LoVo (cell line): ENCODE measurements around the gene IGFBP6.
"Not testable (repeated sequence)": the region's sequence is repeated elsewhere in the genome, so short reads cannot be mapped to it uniquely, and the experiment has no call there.

Experiments used
- DNase-seq: peaks from one replicate; pipeline ENCODE4 v3.0.0-alpha.2; 2016; ENCODE audit warnings: low spot score

Gene IGFBP6

GRCh38 chr12:53070877-53071492 lies 26.5 kb upstream of the IGFBP6 start:
- no peak for DNase-seq

GRCh38 chr12:53071591-53072551 lies 25.6 kb upstream of the IGFBP6 start:
- DNase-seq, result no peak

GRCh38 chr12:53073881-53074280 lies 23.6 kb upstream of the IGFBP6 start:
- no peak for DNase-seq

- no peak for DNase-seq
These were observed 23.0 kb upstream of the IGFBP6 start for GRCh38 chr12:53074283-53074998.

- no peak for DNase-seq
These were observed 22.5 kb upstream of the IGFBP6 start for GRCh38 chr12:53074999-53075370.

GRCh38 chr12:53076461-53076860 lies 21.0 kb upstream of the IGFBP6 start:
- DNase-seq, result no peak

- no peak for DNase-seq
These were observed 20.4 kb upstream of the IGFBP6 start for GRCh38 chr12:53077030-53077429.

- no peak for DNase-seq
These were observed 18.8 kb upstream of the IGFBP6 start for GRCh38 chr12:53078425-53079225.

- DNase-seq, result peak; percentile 100
These were observed 18.0 kb upstream of the IGFBP6 start, which contains the start of gene SPRYD3 for GRCh38 chr12:53079226-53080117. SPRYD3 (minus strand) TSS chr12:53079390; CDS start chr12:53079333, 57 bp downstream.

GRCh38 chr12:53082637-53083175 lies 14.8 kb upstream of the IGFBP6 start:
- no peak for DNase-seq

GRCh38 chr12:53086361-53086760 lies 11.1 kb upstream of the IGFBP6 start:
- no peak for DNase-seq

GRCh38 chr12:53090105-53090504 lies 7.4 kb upstream of the IGFBP6 start:
- DNase-seq, result no peak

GRCh38 chr12:53090554-53090953 lies 6.9 kb upstream of the IGFBP6 start:
- DNase-seq, result no peak

GRCh38 chr12:53091756-53092155 lies 5.7 kb upstream of the IGFBP6 start:
- no peak for DNase-seq

GRCh38 chr12:53093777-53094393 lies 3.6 kb upstream of the IGFBP6 start:
- DNase-seq, result no peak

- DNase-seq, result no peak
These were observed 3.1 kb upstream of the IGFBP6 start for GRCh38 chr12:53094394-53094787.

GRCh38 chr12:53094796-53095595 lies 2.5 kb upstream of the IGFBP6 start:
- DNase-seq, result peak; percentile 34

GRCh38 chr12:53095596-53095895 lies 1.9 kb upstream of the IGFBP6 start:
- DNase-seq, result not testable (repeated sequence)

GRCh38 chr12:53096089-53096741 lies 1.3 kb upstream of the IGFBP6 start:
- no peak for DNase-seq
